A549 treated with CORT108297 at 1 μM for 4 hours (cell line): ENCODE results near the gene CERS5. TPM values are rescaled to one million over a fixed set of nuclear protein-coding genes. Genes with fewer than 3 reads are reported as not detected.

ENCODE experiments used
- total RNA-seq: library from RNA; stranded (reverse); fragments of 200-300 nt; extraction: Qiagen RNA extraction; gene quantifications from 5 replicates; pipeline ENCODE4 v1.2.3, GENCODE V29; 2022

CERS5 gene, protein sequence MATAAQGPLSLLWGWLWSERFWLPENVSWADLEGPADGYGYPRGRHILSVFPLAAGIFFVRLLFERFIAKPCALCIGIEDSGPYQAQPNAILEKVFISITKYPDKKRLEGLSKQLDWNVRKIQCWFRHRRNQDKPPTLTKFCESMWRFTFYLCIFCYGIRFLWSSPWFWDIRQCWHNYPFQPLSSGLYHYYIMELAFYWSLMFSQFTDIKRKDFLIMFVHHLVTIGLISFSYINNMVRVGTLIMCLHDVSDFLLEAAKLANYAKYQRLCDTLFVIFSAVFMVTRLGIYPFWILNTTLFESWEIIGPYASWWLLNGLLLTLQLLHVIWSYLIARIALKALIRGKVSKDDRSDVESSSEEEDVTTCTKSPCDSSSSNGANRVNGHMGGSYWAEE
- 24.9 to 27.6 TPM (median 26.0 TPM) in 5 replicates for total RNA-seq

DNA sequence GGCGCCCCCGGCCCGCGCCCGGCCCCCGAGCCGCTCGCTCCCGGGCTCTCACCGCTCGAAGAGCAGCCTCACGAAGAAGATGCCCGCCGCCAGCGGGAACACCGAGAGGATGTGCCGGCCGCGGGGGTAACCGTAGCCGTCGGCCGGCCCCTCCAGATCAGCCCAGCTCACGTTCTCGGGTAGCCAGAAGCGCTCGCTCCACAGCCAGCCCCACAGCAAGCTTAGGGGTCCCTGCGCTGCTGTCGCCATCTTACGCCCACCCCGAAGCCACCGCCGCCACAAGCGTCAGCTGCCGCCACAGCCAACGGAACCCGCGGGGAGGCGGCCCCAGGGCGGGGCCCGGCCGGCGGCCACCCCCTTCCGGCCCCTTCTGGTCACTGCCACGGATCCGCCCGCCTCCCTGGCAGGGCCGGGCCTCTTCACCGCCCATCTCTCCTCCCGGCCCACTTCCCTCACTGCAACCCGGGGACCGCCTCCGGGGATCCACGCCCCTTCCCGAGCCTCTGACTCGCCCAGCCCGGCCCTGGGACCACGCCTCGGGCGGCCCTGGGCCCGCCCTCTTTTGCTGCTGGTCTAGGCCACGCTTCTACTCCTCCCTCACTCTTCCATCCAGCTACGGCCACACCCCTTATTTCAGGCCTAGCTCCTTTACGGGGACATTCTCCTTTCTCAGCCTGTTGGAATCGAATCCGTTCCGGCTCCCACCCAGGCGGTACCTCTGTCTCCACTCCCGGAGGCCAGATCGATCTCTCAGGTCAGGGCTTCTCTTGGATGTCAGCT is at the start of gene CERS5:
Gene CERS5, minus strand, starts transcription at position 321 of the 780 bp plus-strand sequence. Its CDS starts 72 bp downstream, at position 249.

DNA sequence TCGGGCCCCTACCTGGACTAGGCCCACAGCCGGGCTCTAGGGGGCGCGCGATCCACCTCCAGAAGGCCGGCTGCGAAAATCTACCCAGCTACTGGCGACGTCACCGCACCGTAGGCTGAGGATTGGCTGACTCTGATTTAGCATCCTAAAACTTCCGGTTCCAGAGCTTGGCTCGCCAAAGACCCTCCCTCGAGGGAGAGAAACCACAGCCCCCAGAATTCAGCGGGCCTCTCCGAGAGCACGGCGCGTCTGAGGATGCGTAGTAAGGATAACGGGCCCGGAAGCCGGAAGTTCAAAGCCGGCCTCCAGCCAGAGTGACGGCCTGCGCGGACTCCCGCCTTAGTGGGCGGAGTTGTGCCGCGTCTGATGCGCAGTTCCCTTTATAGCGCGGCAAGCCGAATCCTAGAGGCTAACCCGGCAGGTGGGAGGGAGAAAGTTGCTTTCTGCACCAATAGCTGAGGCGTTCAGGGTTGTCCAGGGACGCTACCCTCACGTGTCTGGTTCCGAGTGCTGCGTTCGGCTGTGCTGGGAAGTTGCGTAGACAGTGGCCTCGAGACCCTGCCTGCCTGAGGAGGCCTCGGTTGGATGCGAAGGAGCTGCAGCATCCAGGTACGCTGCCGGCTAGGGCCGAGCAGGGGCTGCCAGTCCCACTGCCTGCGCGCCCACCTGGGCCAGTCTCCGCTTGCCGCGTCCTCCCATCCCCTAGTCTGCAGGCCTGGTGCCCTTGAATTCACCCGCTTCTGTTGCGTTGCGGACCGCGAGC is 55.3 kb downstream of the CERS5 start, which contains the start of gene COX14:
Gene COX14, plus strand, starts transcription at position 544 of the 763 bp plus-strand sequence. CDS start 7,808 bp downstream, outside the sequence.

DNA sequence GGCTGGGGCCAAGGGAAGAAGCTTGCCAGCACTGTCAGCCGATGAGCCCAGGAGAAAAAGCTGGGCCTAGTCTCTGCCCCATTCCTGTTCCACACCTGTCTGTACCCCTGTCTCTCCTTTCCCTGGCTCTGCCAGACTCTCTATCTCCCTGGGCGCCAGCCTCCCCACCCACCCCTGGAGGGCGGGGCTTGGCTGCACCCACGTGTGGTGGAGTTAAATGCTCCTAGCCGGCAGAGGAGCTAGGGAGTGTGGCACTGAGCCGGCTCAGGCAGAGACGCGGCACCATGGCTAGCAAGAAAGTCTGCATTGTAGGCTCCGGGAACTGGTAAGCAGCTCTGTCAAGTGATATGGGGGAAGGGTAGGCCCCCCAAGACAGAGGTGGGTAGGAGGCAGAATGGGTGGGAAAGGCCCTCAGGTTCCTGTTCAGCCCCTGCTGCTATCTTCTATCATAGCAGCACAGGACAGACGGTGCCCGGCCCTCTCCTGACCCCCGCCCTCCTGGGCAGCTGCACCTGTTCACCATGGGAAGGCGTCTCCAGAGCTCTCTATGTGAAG is 63.3 kb downstream of the CERS5 start, which contains the start of gene GPD1:
Gene GPD1, plus strand, starts transcription at position 242 of the 555 bp plus-strand sequence. Its CDS starts 43 bp downstream, at position 285.

DNA sequence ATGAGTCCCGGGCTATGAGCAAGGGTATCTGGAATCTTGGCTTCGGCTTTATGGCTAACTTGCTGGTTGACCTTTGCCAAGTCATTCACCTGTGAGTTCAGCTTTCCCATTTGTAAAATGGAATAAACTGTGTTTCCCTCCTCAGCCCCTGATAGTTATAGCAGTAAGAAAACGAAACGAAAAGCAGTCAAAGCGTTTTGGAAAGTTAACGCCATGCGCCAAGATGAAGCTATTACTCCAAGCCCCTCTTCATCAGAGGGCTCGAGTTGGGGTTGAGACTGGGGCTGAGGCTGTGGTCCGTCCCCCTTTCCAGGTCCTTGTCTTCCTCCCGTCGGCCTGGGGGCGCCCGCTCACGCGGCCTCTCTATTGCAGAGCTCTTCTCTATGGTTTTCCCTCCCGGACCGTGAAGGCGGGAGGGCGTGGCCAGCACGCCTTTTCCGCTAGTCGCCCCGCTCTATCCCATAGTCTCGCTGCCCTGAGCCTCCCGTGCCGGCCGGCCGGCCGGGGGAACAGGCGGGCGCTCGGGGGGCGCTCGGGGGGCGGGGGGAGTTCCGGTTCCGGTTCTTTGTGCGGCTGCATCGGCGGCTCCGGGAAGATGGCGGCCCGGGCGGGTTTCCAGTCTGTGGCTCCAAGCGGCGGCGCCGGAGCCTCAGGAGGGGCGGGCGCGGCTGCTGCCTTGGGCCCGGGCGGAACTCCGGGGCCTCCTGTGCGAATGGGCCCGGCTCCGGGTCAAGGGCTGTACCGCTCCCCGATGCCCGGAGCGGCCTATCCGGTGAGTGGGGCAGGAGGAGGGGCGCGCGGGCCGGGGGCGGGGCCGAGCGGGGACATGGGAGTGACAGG is 82.2 kb downstream of the CERS5 start, which contains the start of gene SMARCD1:
Gene SMARCD1, plus strand, starts transcription at position 568 of the 840 bp plus-strand sequence. Its CDS starts 28 bp downstream, at position 596.

Other genes starting within 250 kb of the CERS5 start
- not detected in 5 replicates for gene AQP2, start 216.6 kb downstream of the CERS5 start, total RNA-seq
- gene AQP5, start 205.5 kb downstream of the CERS5 start, total RNA-seq, result not detected in 5 replicates
- gene AQP6, start 194.4 kb downstream of the CERS5 start, total RNA-seq, result not detected in 5 replicates
- 69.2 to 92.9 TPM (median 79.5 TPM) in 5 replicates for gene RACGAP1, start 141.9 kb downstream of the CERS5 start, total RNA-seq
- gene ASIC1, start 109.8 kb downstream of the CERS5 start, total RNA-seq, result 4.6 to 6.8 TPM (median 6.2 TPM) in 5 replicates
- 56.6 to 75.9 TPM (median 72.8 TPM) in 5 replicates for gene SMARCD1, start 82.0 kb downstream of the CERS5 start, total RNA-seq
- gene GPD1, start 63.4 kb downstream of the CERS5 start, total RNA-seq, result 0.13 to 0.30 TPM (median 0.19 TPM) in 5 replicates
- gene COX14, start 55.1 kb downstream of the CERS5 start, total RNA-seq, result 61.9 to 86.9 TPM (median 74.7 TPM) in 5 replicates
- gene LIMA1, start 116.2 kb upstream of the CERS5 start, total RNA-seq, result 6.2 to 9.8 TPM (median 6.7 TPM) in 5 replicates
- not detected in 5 replicates for gene FAM186A, start 229.2 kb upstream of the CERS5 start, total RNA-seq
- gene LARP4, start 233.5 kb upstream of the CERS5 start, total RNA-seq, result 33.5 to 46.8 TPM (median 40.8 TPM) in 5 replicates